Endothelial cell of umbilical vein (primary cell): ENCODE results near the gene KDR. TPM values are rescaled to one million over a fixed set of nuclear protein-coding genes. Genes with fewer than 3 reads are reported as not detected.

Source experiments
- BruUV-seq: library from RNA; stranded (reverse); fragments of 400-500 nt; replicated peaks from 2 replicates; lab custom pipeline; 2021; lab: Mats Ljungman, UMichigan
- CTCF ChIA-PET: fragments of 300-600, 350-600 bp; sonication (Branson Sonifier 250); formaldehyde crosslinking; loops from one replicate; lab custom pipeline; 2021; ENCODE audit warnings: antibody characterized with exemption, inconsistent platforms; lab: Charles Lee
- POLR2A ChIA-PET: fragments of 300-600, 350-600 bp; sonication (Branson Sonifier 250); formaldehyde crosslinking; loops from one replicate; lab custom pipeline; 2021; ENCODE audit warnings: antibody characterized with exemption, inconsistent platforms; lab: Charles Lee
- DNase-seq: peaks from one replicate; pipeline ENCODE4 v3.0.0-alpha.2; 2011; ENCODE audit warnings: low read depth, low spot score
- FAIRE-seq: peaks from 2 replicates; lab custom pipeline; 2011; peaks lifted over from hg19 to GRCh38; lab: Jason Lieb, UNC
- H2AFZ ChIP-seq: 2 replicates; pipeline ENCODE4 v1.6.0; 2012; ENCODE audit warnings: low read depth, low read length, control low read depth, inconsistent platforms
- H3K27ac ChIP-seq: 2 replicates; pipeline ENCODE4 v1.5.1; 2011; ENCODE audit warnings: low read depth, mild to moderate bottlenecking, control low read depth, low read length, moderate library complexity; ENCODE audit not compliant: insufficient read depth
- H3K27me3 ChIP-seq, 2 experiments: 2 replicates each; pipeline versions ENCODE4 v1.6.0 to v1.6.1; 2011; ENCODE audit warnings: low read length in 2 of 2, mixed read lengths in 1 of 2; ENCODE audit not compliant: control insufficient read depth in 2 of 2, insufficient read depth in 2 of 2
- H3K36me3 ChIP-seq, 2 experiments: 2 replicates in 1 of 2; 3 replicates in 1 of 2; pipeline ENCODE4 v1.5.1; 2011; ENCODE audit warnings: low read length in 2 of 2, mild to moderate bottlenecking in 1 of 2, moderate library complexity in 1 of 2; ENCODE audit not compliant: control insufficient read depth in 2 of 2, insufficient read depth in 2 of 2; ENCODE audit errors: extremely low read depth in 1 of 2
- H3K4me1 ChIP-seq: 3 replicates; pipeline ENCODE4 v1.5.1; 2011; ENCODE audit warnings: mild to moderate bottlenecking, low read length; ENCODE audit not compliant: control insufficient read depth, insufficient read depth; ENCODE audit errors: extremely low read depth
- H3K4me2 ChIP-seq: 2 replicates; pipeline ENCODE4 v1.6.1; 2011; ENCODE audit warnings: low read length, control low read depth, mixed read lengths; ENCODE audit not compliant: insufficient read depth
- H3K4me3 ChIP-seq, 3 experiments: fragments of 200-600 bp in 1 of 3; sonication (generic), shearing (Covaris generic) in 1 of 3; replicated peaks in 1 of 3; 2 replicates each; pipeline ENCODE4 v1.5.1; 2011 to 2016; ENCODE audit warnings: control low read depth in 3 of 3, low read length in 3 of 3, mild to moderate bottlenecking in 2 of 3, inconsistent platforms in 1 of 3, low read depth in 1 of 3, moderate library complexity in 1 of 3; ENCODE audit not compliant: insufficient read depth in 1 of 3
- H3K79me2 ChIP-seq: 2 replicates; pipeline ENCODE4 v1.6.0; 2012; ENCODE audit warnings: low read length, inconsistent platforms; ENCODE audit not compliant: control insufficient read depth, insufficient read depth
- H3K9ac ChIP-seq: replicated peaks from 2 replicates; pipeline ENCODE3; 2011; ENCODE audit warnings: low read length, control low read depth; ENCODE audit not compliant: insufficient read depth; ENCODE audit errors: extremely low read depth
- H3K9me1 ChIP-seq: replicated peaks from 3 replicates; pipeline ENCODE4 v1.6.0; 2011; ENCODE audit warnings: mild to moderate bottlenecking, low read length; ENCODE audit not compliant: control insufficient read depth, insufficient read depth; ENCODE audit errors: extremely low read depth
- H3K9me3 ChIP-seq: replicated peaks from 2 replicates; pipeline ENCODE4 v1.5.1; 2012; ENCODE audit warnings: low read length, inconsistent platforms; ENCODE audit not compliant: control insufficient read depth, insufficient read depth
- H4K20me1 ChIP-seq: replicated peaks from 2 replicates; pipeline ENCODE3; 2011; ENCODE audit warnings: mild to moderate bottlenecking, low read length; ENCODE audit not compliant: control insufficient read depth, insufficient read depth; ENCODE audit errors: extremely low read depth
- EZH2 ChIP-seq: IDR thresholded peaks from 2 replicates; pipeline ENCODE4 v1.6.1; 2012; ENCODE audit warnings: borderline replicate concordance, low read depth, mild to moderate bottlenecking, moderate library complexity, low read length, inconsistent platforms; ENCODE audit not compliant: severe bottlenecking
- FOS ChIP-seq: IDR thresholded peaks from 2 replicates; pipeline ENCODE4 v1.6.1; 2011; ENCODE audit warnings: mild to moderate bottlenecking, low read length, moderate library complexity, borderline replicate concordance; ENCODE audit not compliant: insufficient read depth
- GATA2 ChIP-seq: IDR thresholded peaks from 2 replicates; pipeline ENCODE4 v1.7.0; 2011; ENCODE audit warnings: low read depth, mild to moderate bottlenecking, moderate library complexity, mixed read lengths, low read length; ENCODE audit not compliant: insufficient read length, insufficient read depth
- JUN ChIP-seq: IDR thresholded peaks from 2 replicates; pipeline ENCODE4 v1.6.1; 2011; ENCODE audit warnings: borderline replicate concordance, low read depth; ENCODE audit not compliant: insufficient read length, insufficient read depth
- MYC ChIP-seq: IDR thresholded peaks from one replicate; pipeline ENCODE4 v1.6.1; 2011; ENCODE audit warnings: mild to moderate bottlenecking, low read depth, low read length
- POLR2A ChIP-seq: IDR thresholded peaks from 2 replicates; pipeline ENCODE4 v1.6.1; 2012; ENCODE audit warnings: low read depth, mild to moderate bottlenecking, control low read depth, low read length
- POLR2AphosphoS5 ChIP-seq: IDR thresholded peaks from 2 replicates; pipeline ENCODE4 v1.6.1; 2012; ENCODE audit warnings: low read depth, mild to moderate bottlenecking, control low read depth, low read length, moderate library complexity; ENCODE audit not compliant: insufficient read depth
- dilution Hi-C: fragments of 300-500 bp; cut with MboI; formaldehyde crosslinking; loops from one replicate; pipeline ENCODE4 v1.15.0; 2019; ENCODE audit warnings: low sequenced_read_pairs; ENCODE audit not compliant: extremely low pct_ligation_motif_present
- intact Hi-C: fragments of 100-400 bp; cut with micrococcal nuclease; formaldehyde crosslinking; loops from one replicate; pipeline ENCODE4 v1.10.0; 2022
- polyA plus RNA-seq, 4 experiments: library from polyadenylated mRNA; depleted of rRNA in 3 of 4; stranded (reverse) in 3 of 4; unstranded in 1 of 4; fragments of >200 nt; gene quantifications; 2 replicates each; pipeline versions ENCODE4 v1.2.1 to v1.2.3, GENCODE V29; 2011 to 2012; ENCODE audit warnings: missing spikeins in 1 of 4
- total RNA-seq: library from RNA; stranded (reverse); gene quantifications from 2 replicates; pipeline ENCODE4 v1.2.3, GENCODE V29; 2021
- TF ChIP-seq, protein P1 (sequence below), 2 donors: IDR thresholded peaks; 1 replicate in 1 of 2; 2 replicates in 1 of 2; pipeline ENCODE4 v1.5.1; 2011; ENCODE audit warnings: low read length in 2 of 2, mild to moderate bottlenecking in 2 of 2, moderate library complexity in 2 of 2, control low read depth in 1 of 2, inconsistent platforms in 1 of 2, low read depth in 1 of 2; ENCODE audit not compliant: insufficient read depth in 1 of 2; ENCODE audit errors: extremely low read depth in 1 of 2
- TF ChIP-seq, protein P2 (sequence below): IDR thresholded peaks from 2 replicates; pipeline ENCODE4 v1.6.1; 2011; ENCODE audit not compliant: insufficient read depth, insufficient read length

The KDR gene
- total and polyA plus RNA-seq, 2 donors (not counting 3 experiments of a cell fraction or from before 2014, with no cell fraction given): 80.5 to 145 TPM

DNA sequence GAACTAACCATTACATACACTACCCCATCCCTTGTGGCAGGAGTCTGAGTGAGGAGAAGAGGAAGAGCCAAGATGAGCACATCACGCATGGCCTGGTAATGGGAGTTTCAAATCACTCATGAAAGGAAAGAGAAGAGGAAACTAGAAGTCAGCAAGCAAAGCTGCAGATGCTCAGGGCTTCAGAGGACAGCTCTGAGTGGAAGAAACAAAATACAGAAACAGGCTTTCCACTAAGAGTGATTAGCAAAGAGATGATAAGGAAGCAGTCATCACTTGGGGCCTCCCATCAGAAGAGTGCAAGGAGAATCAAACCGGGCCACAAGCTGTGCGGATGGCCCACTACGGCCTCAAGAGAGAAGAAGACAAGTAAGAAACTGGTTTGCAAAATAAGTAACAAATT lies 25.6 kb downstream of the KDR start:
- no peak overlapping the region for H3K4me2 ChIP-seq
- H2AFZ ChIP-seq: no peak overlapping the region
- no peaks in the 10 kb centered on the region for H3K9me1 ChIP-seq
- H4K20me1 ChIP-seq: no peaks in the 10 kb centered on the region
- H3K27me3 ChIP-seq: no peaks in the 10 kb centered on the region
- ChIA-PET POLR2A (no interaction called here), CTCF (interaction anchor here (0.7 to 2.4 kb wide), 6 partner anchors 85 to 222 kb away, joined by 3 to 6 read pairs (median 4); no protein-coding TSS in a partner anchor)
- H3K9me3 ChIP-seq: no peaks in the 10 kb centered on the region
- H3K9ac ChIP-seq: no peak overlapping the region
- no peak for FAIRE-seq
- H3K4me1 ChIP-seq: peaks cover 16% of the 10 kb centered on the region
- dilution Hi-C loops: no loop called here
- intact Hi-C loops: loop anchor here (5.0 kb wide), 1 partner anchor 637 kb away; no protein-coding TSS in a partner anchor
- H3K79me2 ChIP-seq: no peaks in the 10 kb centered on the region
- no peak overlapping the region for H3K4me3 ChIP-seq
- no peak for DNase-seq
- TF ChIP-seq, protein P1, sequence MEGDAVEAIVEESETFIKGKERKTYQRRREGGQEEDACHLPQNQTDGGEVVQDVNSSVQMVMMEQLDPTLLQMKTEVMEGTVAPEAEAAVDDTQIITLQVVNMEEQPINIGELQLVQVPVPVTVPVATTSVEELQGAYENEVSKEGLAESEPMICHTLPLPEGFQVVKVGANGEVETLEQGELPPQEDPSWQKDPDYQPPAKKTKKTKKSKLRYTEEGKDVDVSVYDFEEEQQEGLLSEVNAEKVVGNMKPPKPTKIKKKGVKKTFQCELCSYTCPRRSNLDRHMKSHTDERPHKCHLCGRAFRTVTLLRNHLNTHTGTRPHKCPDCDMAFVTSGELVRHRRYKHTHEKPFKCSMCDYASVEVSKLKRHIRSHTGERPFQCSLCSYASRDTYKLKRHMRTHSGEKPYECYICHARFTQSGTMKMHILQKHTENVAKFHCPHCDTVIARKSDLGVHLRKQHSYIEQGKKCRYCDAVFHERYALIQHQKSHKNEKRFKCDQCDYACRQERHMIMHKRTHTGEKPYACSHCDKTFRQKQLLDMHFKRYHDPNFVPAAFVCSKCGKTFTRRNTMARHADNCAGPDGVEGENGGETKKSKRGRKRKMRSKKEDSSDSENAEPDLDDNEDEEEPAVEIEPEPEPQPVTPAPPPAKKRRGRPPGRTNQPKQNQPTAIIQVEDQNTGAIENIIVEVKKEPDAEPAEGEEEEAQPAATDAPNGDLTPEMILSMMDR (IDR thresholded peaks at IDR 0.05; ENCODE audit: extremely low read depth in 1 of 2, insufficient read depth in 1 of 2, low read depth in 1 of 2, low read length in 2 of 2): no peak
- no TSS peak for BruUV-seq
- H3K36me3 ChIP-seq: peaks cover 62 to 73% of the 10 kb centered on the region in 2 experiments
- H3K27ac ChIP-seq: no peak overlapping the region

DNA sequence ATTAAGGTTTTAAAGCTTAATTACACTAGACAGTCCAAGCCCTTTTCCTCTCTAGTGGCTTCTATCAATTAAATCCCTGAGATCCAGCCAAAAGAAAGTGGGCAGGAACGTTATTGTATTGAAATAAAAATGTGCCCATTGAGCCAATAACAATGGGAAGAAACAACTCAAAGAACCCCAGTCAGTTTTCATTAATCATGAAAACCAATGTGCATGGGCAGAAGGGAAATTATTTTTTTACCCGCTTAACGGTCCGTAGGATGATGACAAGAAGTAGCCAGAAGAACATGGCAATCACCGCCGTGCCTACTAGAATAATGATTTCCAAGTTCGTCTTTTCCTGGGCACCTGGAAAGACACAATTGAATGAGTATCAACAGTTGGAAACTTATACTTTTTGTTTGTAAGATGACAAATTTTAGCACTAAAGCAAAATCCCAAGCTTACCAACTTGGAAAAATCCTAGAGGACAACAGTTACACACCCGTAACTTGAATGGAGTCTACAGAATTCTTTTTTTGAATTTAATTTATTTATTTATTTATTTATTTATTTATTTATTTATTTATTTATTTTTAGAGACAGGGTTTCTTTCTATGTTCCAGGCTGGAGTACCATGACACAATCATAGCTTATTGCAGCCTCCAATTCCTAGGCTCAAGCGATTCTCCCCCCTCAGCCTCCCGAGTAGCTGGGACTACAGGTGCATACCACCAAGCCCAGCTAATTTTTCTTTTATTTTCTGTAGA lies 26.8 kb downstream of the KDR start:
- no peak for DNase-seq
- H3K9me3 ChIP-seq: no peaks in the 10 kb centered on the region
- H3K4me1 ChIP-seq: peaks cover 13% of the 10 kb centered on the region
- no peaks in the 10 kb centered on the region for H4K20me1 ChIP-seq
- H3K36me3 ChIP-seq: peaks cover 60 to 68% of the 10 kb centered on the region in 2 experiments
- BruUV-seq: no TSS peak
- POLR2A ChIA-PET: no interaction called here
- H3K4me3 ChIP-seq: no peak overlapping the region
- H3K9me1 ChIP-seq: no peaks in the 10 kb centered on the region
- H3K27me3 ChIP-seq: no peaks in the 10 kb centered on the region
- dilution Hi-C loops: no loop called here
- no peaks in the 10 kb centered on the region for H3K79me2 ChIP-seq
- peak; percentile 26 for FAIRE-seq
- H3K9ac ChIP-seq: no peak overlapping the region
- H3K27ac ChIP-seq: no peak overlapping the region
- H2AFZ ChIP-seq: no peak overlapping the region
- CTCF ChIA-PET: interaction anchor here (1.4 to 2.4 kb wide), 3 partner anchors 100 to 223 kb away, joined by 4 to 6 read pairs (median 5); no protein-coding TSS in a partner anchor
- TF ChIP-seq, protein P1 (IDR thresholded peaks at IDR 0.05; ENCODE audit: extremely low read depth in 1 of 2, insufficient read depth in 1 of 2, low read depth in 1 of 2, low read length in 2 of 2): no peak
- TF ChIP-seq, protein P2, sequence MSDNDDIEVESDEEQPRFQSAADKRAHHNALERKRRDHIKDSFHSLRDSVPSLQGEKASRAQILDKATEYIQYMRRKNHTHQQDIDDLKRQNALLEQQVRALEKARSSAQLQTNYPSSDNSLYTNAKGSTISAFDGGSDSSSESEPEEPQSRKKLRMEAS: no peak
- TF ChIP-seq GATA2 (no peak), EZH2 (no peak), POLR2AphosphoS5 (no peak), MYC (no peak), POLR2A (no peak), FOS (no peak), JUN (no peak)
- intact Hi-C loops: loop anchor here (5.0 kb wide), 1 partner anchor 639 kb away; no protein-coding TSS in a partner anchor
- no peak overlapping the region for H3K4me2 ChIP-seq
